ENCODE measurements around the gene NFKBIB.

DNA sequence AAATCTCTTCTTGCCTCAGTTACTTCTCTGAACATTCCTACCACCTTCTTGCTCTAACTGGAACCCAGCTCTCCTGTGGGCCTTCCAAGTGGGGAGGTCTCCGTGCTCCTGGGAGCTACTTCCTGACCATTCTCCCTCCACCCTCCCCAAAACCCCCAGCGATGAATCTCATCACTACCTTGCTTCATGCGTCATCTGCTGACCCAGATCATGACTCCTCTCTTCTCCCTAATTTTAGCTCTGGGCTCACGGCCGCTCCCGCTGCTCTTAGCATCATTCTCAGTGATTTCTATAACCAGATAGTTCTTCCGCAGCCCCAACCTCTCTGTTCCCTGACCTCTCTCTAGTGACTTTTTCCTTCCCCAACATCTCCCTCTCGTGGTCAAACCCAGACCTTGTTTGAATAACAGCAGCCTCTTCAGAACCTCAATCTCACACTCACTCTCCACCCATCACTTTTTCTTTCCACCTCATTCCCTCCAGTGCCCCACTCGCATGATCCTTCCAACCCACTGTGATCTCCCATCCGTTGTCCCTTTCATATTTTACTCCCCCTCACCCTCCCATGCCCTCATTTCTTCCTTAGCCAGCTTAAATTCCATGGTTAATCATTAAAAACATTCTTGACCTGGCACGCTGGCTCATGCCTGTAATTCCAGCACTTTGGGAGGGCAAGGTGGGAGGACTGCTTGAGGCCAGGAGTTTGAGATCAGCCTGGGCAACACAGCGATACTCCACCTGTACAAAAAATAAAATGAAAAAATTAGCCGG is 52.8 kb downstream of the NFKBIB start:
- TF ChIP-seq EP300 (IDR thresholded peaks at IDR 0.05) (no peak), POLR2A (IDR thresholded peaks at IDR 0.05) (no peak)
- TF ChIP-seq, protein P1, sequence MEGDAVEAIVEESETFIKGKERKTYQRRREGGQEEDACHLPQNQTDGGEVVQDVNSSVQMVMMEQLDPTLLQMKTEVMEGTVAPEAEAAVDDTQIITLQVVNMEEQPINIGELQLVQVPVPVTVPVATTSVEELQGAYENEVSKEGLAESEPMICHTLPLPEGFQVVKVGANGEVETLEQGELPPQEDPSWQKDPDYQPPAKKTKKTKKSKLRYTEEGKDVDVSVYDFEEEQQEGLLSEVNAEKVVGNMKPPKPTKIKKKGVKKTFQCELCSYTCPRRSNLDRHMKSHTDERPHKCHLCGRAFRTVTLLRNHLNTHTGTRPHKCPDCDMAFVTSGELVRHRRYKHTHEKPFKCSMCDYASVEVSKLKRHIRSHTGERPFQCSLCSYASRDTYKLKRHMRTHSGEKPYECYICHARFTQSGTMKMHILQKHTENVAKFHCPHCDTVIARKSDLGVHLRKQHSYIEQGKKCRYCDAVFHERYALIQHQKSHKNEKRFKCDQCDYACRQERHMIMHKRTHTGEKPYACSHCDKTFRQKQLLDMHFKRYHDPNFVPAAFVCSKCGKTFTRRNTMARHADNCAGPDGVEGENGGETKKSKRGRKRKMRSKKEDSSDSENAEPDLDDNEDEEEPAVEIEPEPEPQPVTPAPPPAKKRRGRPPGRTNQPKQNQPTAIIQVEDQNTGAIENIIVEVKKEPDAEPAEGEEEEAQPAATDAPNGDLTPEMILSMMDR (IDR thresholded peaks at IDR 0.05), result no peak
